Progenitor cell of endocrine pancreas (in vitro differentiated cells): Measurements from ENCODE around the gene FOSB. TPM values are rescaled to one million over a fixed set of nuclear protein-coding genes. Genes with fewer than 3 reads are reported as not detected.

Experiments used
- DNase-seq: peaks from one replicate; pipeline ENCODE4 v3.0.0; 2021; ENCODE audit warnings: low spot score; ENCODE audit not compliant: unreplicated experiment
- H3K27ac Mint-ChIP-seq: 2 replicates; pipeline ENCODE4 v1.8.0; 2021; ENCODE audit warnings: mild to moderate bottlenecking, moderate library complexity, mixed read lengths
- H3K27me3 Mint-ChIP-seq: 2 replicates; pipeline ENCODE4 v1.8.0; 2021; ENCODE audit warnings: mixed read lengths
- H3K36me3 Mint-ChIP-seq: 2 replicates; pipeline ENCODE4 v1.8.0; 2022; ENCODE audit warnings: mixed read lengths; ENCODE audit not compliant: insufficient read depth
- H3K4me1 Mint-ChIP-seq: 2 replicates; pipeline ENCODE4 v1.8.0; 2021; ENCODE audit warnings: low read depth, mixed read lengths
- H3K4me3 Mint-ChIP-seq: 2 replicates; pipeline ENCODE4 v1.8.0; 2021; ENCODE audit warnings: low read depth, mild to moderate bottlenecking, moderate library complexity, mixed read lengths
- H3K9me3 Mint-ChIP-seq: 2 replicates; pipeline ENCODE4 v1.8.0; 2021; ENCODE audit warnings: low read depth, mixed read lengths
- total RNA-seq: library from RNA; stranded (reverse); gene quantifications from 2 replicates; pipeline ENCODE4 v1.2.1, GENCODE V29; 2021
- TF ChIP-seq, protein P1 (sequence below): fragments of 200-600 bp; sonication (generic); IDR thresholded peaks from one replicate; pipeline ENCODE4 v1.5.0; 2021; ENCODE audit warnings: antibody characterized with exemption, mild to moderate bottlenecking; ENCODE audit not compliant: unreplicated experiment

FOSB gene
- total RNA-seq, 1 donor from 2014 or later = 7.3 TPM

DNA sequence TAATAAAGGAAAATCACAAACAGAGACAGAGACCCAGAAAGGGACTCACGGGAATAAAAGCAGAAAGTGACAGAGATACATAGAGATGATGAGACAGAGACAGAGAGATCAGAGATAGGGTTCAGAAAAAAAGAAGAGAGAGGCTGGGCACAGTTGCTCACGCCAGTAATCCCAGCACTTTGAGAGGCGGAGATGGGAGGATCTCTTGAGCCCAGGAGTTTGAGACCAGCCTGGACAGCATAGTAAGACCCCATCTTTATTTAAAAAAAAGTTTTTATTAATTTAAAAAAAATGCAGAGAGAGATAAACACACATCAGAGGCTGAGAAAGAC is 19.4 kb upstream of the FOSB start:
- no peak for DNase-seq
- Mint-ChIP-seq H3K9me3 (no peaks in the 10 kb centered on the region), H3K36me3 (no peaks in the 10 kb centered on the region), H3K4me1 (peaks cover 32% of the 10 kb centered on the region), H3K27ac (no peak overlapping the region), H3K4me3 (no peak overlapping the region), H3K27me3 (no peaks in the 10 kb centered on the region)
- TF ChIP-seq, protein P1, sequence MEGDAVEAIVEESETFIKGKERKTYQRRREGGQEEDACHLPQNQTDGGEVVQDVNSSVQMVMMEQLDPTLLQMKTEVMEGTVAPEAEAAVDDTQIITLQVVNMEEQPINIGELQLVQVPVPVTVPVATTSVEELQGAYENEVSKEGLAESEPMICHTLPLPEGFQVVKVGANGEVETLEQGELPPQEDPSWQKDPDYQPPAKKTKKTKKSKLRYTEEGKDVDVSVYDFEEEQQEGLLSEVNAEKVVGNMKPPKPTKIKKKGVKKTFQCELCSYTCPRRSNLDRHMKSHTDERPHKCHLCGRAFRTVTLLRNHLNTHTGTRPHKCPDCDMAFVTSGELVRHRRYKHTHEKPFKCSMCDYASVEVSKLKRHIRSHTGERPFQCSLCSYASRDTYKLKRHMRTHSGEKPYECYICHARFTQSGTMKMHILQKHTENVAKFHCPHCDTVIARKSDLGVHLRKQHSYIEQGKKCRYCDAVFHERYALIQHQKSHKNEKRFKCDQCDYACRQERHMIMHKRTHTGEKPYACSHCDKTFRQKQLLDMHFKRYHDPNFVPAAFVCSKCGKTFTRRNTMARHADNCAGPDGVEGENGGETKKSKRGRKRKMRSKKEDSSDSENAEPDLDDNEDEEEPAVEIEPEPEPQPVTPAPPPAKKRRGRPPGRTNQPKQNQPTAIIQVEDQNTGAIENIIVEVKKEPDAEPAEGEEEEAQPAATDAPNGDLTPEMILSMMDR = no peak

DNA sequence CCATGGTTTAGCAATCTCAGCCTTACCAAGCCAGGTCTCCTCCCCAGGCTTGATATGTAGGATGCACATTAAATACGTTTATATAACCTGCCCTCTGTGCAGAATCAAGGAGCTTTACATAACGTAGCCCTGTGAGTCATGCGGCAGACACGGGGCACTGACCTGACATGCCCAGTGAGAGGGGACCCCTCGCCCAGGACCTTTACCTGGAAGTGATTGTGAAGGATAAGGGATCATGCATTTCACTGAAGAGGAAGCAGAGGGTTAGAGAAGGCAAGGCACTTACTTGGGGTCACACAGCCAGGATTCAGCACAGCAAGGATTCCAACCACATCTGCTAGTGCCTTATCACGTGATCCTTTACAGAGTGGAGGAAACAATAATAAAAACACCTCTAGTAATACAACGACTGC is 18.9 kb upstream of the FOSB start:
- DNase-seq = no peak
- H3K4me1 Mint-ChIP-seq = peaks cover 32% of the 10 kb centered on the region
- TF ChIP-seq, protein P1 = no peak
- H3K9me3 Mint-ChIP-seq = no peaks in the 10 kb centered on the region
- H3K4me3 Mint-ChIP-seq = peak overlapping the region; percentile 40
- no peaks in the 10 kb centered on the region for H3K27me3 Mint-ChIP-seq
- no peaks in the 10 kb centered on the region for H3K36me3 Mint-ChIP-seq
- H3K27ac Mint-ChIP-seq = peak overlapping the region; percentile 80

DNA sequence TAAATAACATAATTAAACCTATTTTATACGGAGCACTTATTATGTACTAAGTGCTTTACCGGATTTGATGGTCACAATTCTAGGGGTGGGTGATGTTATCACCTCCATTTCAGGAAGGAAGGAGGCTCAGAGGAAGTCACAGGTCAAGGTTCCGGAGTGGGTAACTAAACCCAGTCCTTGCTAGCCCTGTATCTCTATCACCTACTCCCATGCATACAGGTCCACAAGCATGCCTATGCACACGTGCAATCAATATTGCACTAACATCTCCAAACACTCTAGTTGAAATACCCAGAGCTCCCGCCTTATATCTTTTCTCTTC is 17.8 kb upstream of the FOSB start:
- DNase-seq = no peak
- H3K27ac Mint-ChIP-seq = peak overlapping the region; percentile 99
- H3K4me3 Mint-ChIP-seq = peak overlapping the region; percentile 95
- H3K27me3 Mint-ChIP-seq = no peaks in the 10 kb centered on the region
- H3K4me1 Mint-ChIP-seq = peaks cover 29% of the 10 kb centered on the region
- H3K36me3 Mint-ChIP-seq = no peaks in the 10 kb centered on the region
- no peaks in the 10 kb centered on the region for H3K9me3 Mint-ChIP-seq
- TF ChIP-seq, protein P1 = no peak

DNA sequence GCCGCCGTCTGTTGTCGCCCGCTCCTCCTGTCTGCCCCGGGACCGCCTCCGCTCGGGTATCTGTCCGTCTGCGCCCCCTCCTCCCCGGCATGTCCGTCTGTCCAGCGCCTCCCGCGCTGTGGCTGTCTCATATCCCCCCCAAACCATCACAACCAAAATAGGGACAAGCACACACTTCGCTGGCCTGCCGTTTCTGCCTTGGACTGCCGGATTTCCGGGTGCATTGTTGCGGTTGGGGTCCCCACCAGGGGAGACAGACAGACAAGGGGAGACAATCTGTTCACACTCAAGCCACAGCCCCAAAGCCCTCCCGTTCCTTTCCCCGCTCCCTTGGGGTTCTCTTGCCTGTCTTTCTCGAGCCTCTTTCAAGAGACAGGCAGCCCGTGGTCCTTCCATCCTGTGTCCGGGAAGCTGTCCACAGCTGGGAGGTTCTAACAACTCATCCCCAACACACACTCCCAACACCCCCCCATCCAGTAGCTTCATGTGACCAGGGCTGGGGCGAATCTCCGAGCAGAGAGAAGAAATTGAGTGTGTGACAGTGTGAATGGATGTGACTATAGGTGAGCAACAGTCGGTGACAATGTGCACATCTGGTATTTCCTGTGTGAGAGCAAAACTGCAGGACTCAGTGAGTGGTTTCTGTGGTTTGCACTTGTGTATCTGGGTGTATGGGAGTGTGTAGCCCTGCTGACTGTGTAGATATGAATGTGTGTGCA is 16.5 kb upstream of the FOSB start:
- Mint-ChIP-seq H3K27ac (peak overlapping the region; percentile 96), H3K9me3 (no peaks in the 10 kb centered on the region), H3K4me1 (peaks cover 36% of the 10 kb centered on the region), H3K27me3 (no peaks in the 10 kb centered on the region), H3K36me3 (no peaks in the 10 kb centered on the region), H3K4me3 (peak overlapping the region; percentile 79)
- TF ChIP-seq, protein P1 = no peak
- no peak for DNase-seq

DNA sequence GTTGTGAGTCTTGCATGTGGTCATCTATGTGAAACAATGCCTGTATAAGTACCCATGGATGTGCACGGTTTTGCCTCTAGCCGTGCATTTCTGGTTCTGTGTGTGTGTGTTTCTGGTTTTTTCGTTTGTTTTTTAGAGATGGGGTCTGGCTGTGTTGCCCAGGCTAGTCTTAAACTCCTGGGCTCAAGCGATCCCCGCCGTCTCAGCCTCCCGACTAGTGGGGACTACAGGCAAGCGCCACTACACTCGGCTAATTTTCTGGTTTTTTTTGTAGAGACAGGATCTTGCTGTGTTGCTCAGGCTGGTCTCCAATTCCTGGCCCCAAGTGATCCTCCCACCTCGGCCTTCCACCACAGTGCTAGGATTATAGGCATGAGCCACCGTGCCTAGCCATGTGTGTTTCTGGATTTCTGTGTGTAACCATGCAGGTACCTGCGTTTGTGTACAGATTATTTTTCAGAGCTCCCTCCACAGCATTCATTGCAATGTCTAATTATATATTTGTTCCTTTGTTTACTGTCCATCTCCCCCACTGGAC is 15.9 kb upstream of the FOSB start:
- Mint-ChIP-seq H3K27ac (peak overlapping the region; percentile 96), H3K9me3 (no peaks in the 10 kb centered on the region), H3K4me3 (peak overlapping the region; percentile 79), H3K27me3 (no peaks in the 10 kb centered on the region), H3K4me1 (peaks cover 36% of the 10 kb centered on the region), H3K36me3 (no peaks in the 10 kb centered on the region)
- TF ChIP-seq, protein P1 = no peak
- DNase-seq = no peak
